ENCODE data around the gene BTBD3.
A peak's percentile ranks its signal among the peaks of the same experiment; 100 is the strongest.

BTBD3 gene

GRCh38 chr20:11888648-11889047 is 29.0 kb upstream of the BTBD3 start:
- DNase-seq (ENCODE audit: low read depth): no peak
- no peak overlapping the region for H3K4me3 ChIP-seq (ENCODE audit: low read depth, low read length)
- TF ChIP-seq, protein P1, sequence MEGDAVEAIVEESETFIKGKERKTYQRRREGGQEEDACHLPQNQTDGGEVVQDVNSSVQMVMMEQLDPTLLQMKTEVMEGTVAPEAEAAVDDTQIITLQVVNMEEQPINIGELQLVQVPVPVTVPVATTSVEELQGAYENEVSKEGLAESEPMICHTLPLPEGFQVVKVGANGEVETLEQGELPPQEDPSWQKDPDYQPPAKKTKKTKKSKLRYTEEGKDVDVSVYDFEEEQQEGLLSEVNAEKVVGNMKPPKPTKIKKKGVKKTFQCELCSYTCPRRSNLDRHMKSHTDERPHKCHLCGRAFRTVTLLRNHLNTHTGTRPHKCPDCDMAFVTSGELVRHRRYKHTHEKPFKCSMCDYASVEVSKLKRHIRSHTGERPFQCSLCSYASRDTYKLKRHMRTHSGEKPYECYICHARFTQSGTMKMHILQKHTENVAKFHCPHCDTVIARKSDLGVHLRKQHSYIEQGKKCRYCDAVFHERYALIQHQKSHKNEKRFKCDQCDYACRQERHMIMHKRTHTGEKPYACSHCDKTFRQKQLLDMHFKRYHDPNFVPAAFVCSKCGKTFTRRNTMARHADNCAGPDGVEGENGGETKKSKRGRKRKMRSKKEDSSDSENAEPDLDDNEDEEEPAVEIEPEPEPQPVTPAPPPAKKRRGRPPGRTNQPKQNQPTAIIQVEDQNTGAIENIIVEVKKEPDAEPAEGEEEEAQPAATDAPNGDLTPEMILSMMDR (IDR thresholded peaks at IDR 0.05; ENCODE audit: insufficient read depth, low read depth, low read length, missing control alignments): no peak

DNA sequence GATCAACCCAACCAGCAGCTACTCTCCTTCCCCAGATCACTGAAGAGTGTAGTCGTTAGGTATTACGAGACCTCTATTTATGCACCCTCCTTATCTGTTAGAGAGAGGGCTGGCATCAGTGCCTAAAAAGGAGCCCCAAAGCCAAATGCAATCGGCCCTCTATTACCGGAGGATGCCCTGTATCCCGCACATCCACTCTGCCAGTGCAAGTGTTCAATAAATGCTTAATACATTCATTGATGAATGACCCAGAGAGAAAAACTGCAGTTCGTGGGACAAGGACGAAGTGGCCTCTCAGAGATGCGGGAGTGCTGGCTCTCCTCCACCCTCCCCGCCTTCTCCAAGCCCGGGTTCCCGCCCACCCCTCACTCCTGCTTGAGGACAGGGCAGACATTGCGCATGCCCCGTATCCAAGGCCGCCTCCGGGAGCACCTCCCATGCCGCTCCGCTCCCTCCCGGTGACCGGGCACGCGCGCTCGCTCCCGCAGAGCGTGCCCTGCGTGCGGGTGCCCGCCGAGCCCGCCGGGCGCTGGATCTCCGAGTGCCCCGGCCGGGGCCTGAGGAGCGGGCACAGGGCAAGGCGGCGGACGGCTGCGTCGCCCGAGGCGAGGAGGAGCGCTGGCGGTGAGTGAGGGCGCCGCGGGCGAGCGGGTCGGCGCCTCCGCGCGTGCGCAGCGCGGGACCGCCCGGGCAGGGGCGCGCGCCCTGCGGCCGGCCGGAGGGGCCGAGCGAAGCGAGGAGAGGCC is 27.2 kb upstream of the BTBD3 start:
- TF ChIP-seq, protein P1 (IDR thresholded peaks at IDR 0.05; ENCODE audit: insufficient read depth, low read depth, low read length, missing control alignments): no peak
- H3K4me3 ChIP-seq (ENCODE audit: low read depth, low read length): no peak overlapping the region

GRCh38 chr20:11891077-11891775 is 26.5 kb upstream of the BTBD3 start:
- TF ChIP-seq, protein P1 (IDR thresholded peaks at IDR 0.05; ENCODE audit: insufficient read depth, low read depth, low read length, missing control alignments): no peak
- no peak for DNase-seq (ENCODE audit: low read depth)
- H3K4me3 ChIP-seq (ENCODE audit: low read depth, low read length): no peak overlapping the region

More for the DNA sequence above, 27.2 kb upstream of the BTBD3 start:
- peak; percentile 1 for DNase-seq (ENCODE audit: low read depth)

GRCh38 chr20:11891776-11892545 is 25.7 kb upstream of the BTBD3 start:
- DNase-seq (ENCODE audit: low read depth): peak; percentile 6
- TF ChIP-seq, protein P1 (IDR thresholded peaks at IDR 0.05; ENCODE audit: insufficient read depth, low read depth, low read length, missing control alignments): no peak
- H3K4me3 ChIP-seq (ENCODE audit: low read depth, low read length): no peak overlapping the region

- TF ChIP-seq, protein P1 (IDR thresholded peaks at IDR 0.05; ENCODE audit: insufficient read depth, low read depth, low read length, missing control alignments): no peak
- H3K4me3 ChIP-seq (ENCODE audit: low read depth, low read length): no peak overlapping the region
- no peak for DNase-seq (ENCODE audit: low read depth)
Measured at GRCh38 chr20:11894062-11894461, 23.6 kb upstream of the BTBD3 start.

DNA sequence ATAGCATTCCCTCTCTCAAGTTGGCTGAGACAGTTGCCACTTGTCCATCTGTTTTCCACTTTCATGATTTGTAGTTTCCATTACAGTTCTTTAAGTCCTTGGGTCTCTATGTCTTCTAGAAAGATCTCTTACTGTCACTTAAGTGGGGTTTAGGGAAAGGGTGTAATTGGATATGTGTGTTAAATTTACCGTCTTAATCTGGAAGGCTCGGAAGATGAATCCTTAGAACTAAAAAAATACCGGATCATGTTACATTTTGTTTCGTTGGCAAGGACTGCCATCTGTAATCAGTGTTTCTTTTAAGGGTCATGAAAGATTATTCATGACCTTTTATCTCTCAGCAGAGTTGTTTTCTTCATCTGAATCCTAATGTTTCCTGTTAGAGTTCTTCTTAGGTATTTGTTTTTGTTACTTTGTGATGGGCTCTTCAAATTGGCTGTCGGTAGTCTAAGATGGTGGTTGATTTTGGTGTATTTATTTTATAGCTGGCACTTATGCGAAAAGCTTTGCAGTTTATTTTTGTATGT is 21.8 kb upstream of the BTBD3 start:
- no peak overlapping the region for H3K4me3 ChIP-seq (ENCODE audit: low read depth, low read length)
- DNase-seq (ENCODE audit: low read depth): no peak
- TF ChIP-seq, protein P1 (IDR thresholded peaks at IDR 0.05; ENCODE audit: insufficient read depth, low read depth, low read length, missing control alignments): no peak
